ENCODE measurements around the gene CYP2W1. TPM values are rescaled to one million over a fixed set of nuclear protein-coding genes. Genes with fewer than 3 reads are reported as not detected.

The CYP2W1 gene
- total RNA-seq, 1 experiment from 2014 or later = not detected

DNA sequence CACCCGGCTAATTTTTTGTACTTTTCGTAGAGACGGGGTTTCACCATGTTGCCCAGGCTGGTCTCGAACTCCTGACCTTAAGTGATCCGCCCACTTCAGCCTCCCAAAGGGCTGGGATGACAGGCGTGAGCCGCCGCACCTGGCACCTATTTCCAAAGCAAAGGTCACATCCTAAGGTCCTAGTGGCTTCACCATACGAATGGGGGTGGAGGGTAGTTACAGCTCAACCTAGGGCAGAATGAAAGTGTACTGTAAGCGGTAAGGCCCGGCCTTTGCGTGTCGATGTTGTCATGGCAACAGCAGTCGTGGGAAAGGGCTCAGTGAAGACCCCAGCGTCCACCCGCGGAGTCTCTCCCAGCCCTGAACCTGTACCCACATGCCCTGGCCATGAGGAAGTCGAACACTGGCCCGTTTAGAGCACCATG lies 6.1 kb upstream of the CYP2W1 start:
- Histone ChIP-seq H2AFZ (ENCODE audit: low read depth, low read length, poor library complexity, severe bottlenecking) (no peak overlapping the region), H3K9me3 (ENCODE audit: control insufficient read depth in 1 of 2, insufficient read depth in 1 of 2, low read depth in 1 of 2, low read length in 2 of 2) (no peaks in the 10 kb centered on the region; a peak in 1 of 4 replicates), H3K27ac (ENCODE audit: low read depth, low read length) (no peak overlapping the region; the same call in 1 of the 2 replicates), H3K27me3 (ENCODE audit: insufficient read depth, low read length) (no peaks in the 10 kb centered on the region), H3K9me2 (ENCODE audit: insufficient read depth) (no peaks in the 10 kb centered on the region), H3K36me3 (ENCODE audit: control insufficient read depth in 1 of 2, insufficient read depth in 2 of 2, low read length in 2 of 2) (peaks cover 9 to 14% of the 10 kb centered on the region in 2 experiments; a peak in 3 of 4 replicates), H3K4me1 (ENCODE audit: control insufficient read depth in 1 of 2, insufficient read depth in 2 of 2, low read length in 2 of 2) (peaks cover 0 to 5% of the 10 kb centered on the region in 2 experiments; a peak in 2 of 4 replicates), H3K9ac (ENCODE audit: low read length) (no peak overlapping the region), H4K20me1 (ENCODE audit: insufficient read depth) (peaks cover 10% of the 10 kb centered on the region; the same call in 1 of the 2 replicates), H3K4me3 (replicated peaks in 1 of 2; ENCODE audit: low read depth in 1 of 2, low read length in 2 of 2) (no peak overlapping the region), H3K79me2 (ENCODE audit: insufficient read depth, low read length) (peaks cover 34% of the 10 kb centered on the region), H3K4me2 (ENCODE audit: low read length) (no peak overlapping the region)
- TF ChIP-seq TCF7L2 (IDR thresholded peaks at IDR 0.05; ENCODE audit: borderline replicate concordance, extremely low read depth, insufficient read depth, insufficient read length) (no peak), ELF1 (IDR thresholded peaks at IDR 0.05; ENCODE audit: borderline replicate concordance, low read depth) (no peak), FOSL1 (IDR thresholded peaks at IDR 0.05; ENCODE audit: low read depth) (no peak)
- TF ChIP-seq, protein P1, sequence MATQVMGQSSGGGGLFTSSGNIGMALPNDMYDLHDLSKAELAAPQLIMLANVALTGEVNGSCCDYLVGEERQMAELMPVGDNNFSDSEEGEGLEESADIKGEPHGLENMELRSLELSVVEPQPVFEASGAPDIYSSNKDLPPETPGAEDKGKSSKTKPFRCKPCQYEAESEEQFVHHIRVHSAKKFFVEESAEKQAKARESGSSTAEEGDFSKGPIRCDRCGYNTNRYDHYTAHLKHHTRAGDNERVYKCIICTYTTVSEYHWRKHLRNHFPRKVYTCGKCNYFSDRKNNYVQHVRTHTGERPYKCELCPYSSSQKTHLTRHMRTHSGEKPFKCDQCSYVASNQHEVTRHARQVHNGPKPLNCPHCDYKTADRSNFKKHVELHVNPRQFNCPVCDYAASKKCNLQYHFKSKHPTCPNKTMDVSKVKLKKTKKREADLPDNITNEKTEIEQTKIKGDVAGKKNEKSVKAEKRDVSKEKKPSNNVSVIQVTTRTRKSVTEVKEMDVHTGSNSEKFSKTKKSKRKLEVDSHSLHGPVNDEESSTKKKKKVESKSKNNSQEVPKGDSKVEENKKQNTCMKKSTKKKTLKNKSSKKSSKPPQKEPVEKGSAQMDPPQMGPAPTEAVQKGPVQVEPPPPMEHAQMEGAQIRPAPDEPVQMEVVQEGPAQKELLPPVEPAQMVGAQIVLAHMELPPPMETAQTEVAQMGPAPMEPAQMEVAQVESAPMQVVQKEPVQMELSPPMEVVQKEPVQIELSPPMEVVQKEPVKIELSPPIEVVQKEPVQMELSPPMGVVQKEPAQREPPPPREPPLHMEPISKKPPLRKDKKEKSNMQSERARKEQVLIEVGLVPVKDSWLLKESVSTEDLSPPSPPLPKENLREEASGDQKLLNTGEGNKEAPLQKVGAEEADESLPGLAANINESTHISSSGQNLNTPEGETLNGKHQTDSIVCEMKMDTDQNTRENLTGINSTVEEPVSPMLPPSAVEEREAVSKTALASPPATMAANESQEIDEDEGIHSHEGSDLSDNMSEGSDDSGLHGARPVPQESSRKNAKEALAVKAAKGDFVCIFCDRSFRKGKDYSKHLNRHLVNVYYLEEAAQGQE (IDR thresholded peaks at IDR 0.05; ENCODE audit: low read depth) = no peak
- POLR2A ChIA-PET = no interaction called here
- ATAC-seq (no peak), DNase-seq (ENCODE audit: low read depth, low spot score) (no peak)
- CTCF ChIA-PET = interaction anchor here (2.4 kb wide), 1 partner anchor 16 kb away, joined by 12 read pairs; no protein-coding TSS in a partner anchor
- RAD21 ChIA-PET (ENCODE audit: low non-redundant PET in 1 of 2, low total read pairs in 2 of 2, uncharacterized antibody in 2 of 2, unreplicated experiment in 2 of 2) = no interaction called here
- intact Hi-C loops (cut with micrococcal nuclease) = no loop called here
- no TSS peak for BruUV-seq (replicated peaks)
